Neural crest cell (in vitro differentiated cells): ENCODE data around the gene KCTD13. TPM values are rescaled to one million over a fixed set of nuclear protein-coding genes. Genes with fewer than 3 reads are reported as not detected.
"Not testable (repeated sequence)": the region's sequence is repeated elsewhere in the genome, so short reads cannot be mapped to it uniquely, and the experiment has no call there.

Source experiments
- DNase-seq: peaks from one replicate; pipeline ENCODE4 v3.0.0; 2021; ENCODE audit warnings: low read depth, mixed read lengths, low spot score
- H3K27ac Mint-ChIP-seq: one replicate; pipeline ENCODE4 v1.8.0; 2021; ENCODE audit warnings: mild to moderate bottlenecking, mixed read lengths; ENCODE audit not compliant: unreplicated experiment
- H3K27me3 Mint-ChIP-seq: 2 replicates; pipeline ENCODE4 v1.8.0; 2021; ENCODE audit warnings: low read depth, mild to moderate bottlenecking, mixed read lengths
- H3K36me3 Mint-ChIP-seq: 2 replicates; pipeline ENCODE4 v1.8.0; 2021; ENCODE audit warnings: low read depth, mild to moderate bottlenecking, mixed read lengths
- H3K4me1 Mint-ChIP-seq: 2 replicates; pipeline ENCODE4 v1.8.0; 2021; ENCODE audit warnings: mixed read lengths
- H3K4me3 Mint-ChIP-seq: one replicate; pipeline ENCODE4 v1.8.0; 2021; ENCODE audit warnings: mild to moderate bottlenecking, mixed read lengths
- H3K9me3 Mint-ChIP-seq: 2 replicates; pipeline ENCODE4 v1.8.0; 2021; ENCODE audit warnings: mixed read lengths
- total RNA-seq: library from RNA; stranded (reverse); gene quantifications from 2 replicates; pipeline ENCODE4 v1.2.1, GENCODE V29; 2021
- TF ChIP-seq, protein P1 (sequence below): fragments of 200-600 bp; sonication (generic); conservative IDR thresholded peaks from 2 replicates; pipeline ENCODE4 v1.5.0; 2021; ENCODE audit warnings: antibody characterized with exemption, mild to moderate bottlenecking

KCTD13 gene
- total RNA-seq, 1 donor from 2014 or later = 24.3 TPM

DNA sequence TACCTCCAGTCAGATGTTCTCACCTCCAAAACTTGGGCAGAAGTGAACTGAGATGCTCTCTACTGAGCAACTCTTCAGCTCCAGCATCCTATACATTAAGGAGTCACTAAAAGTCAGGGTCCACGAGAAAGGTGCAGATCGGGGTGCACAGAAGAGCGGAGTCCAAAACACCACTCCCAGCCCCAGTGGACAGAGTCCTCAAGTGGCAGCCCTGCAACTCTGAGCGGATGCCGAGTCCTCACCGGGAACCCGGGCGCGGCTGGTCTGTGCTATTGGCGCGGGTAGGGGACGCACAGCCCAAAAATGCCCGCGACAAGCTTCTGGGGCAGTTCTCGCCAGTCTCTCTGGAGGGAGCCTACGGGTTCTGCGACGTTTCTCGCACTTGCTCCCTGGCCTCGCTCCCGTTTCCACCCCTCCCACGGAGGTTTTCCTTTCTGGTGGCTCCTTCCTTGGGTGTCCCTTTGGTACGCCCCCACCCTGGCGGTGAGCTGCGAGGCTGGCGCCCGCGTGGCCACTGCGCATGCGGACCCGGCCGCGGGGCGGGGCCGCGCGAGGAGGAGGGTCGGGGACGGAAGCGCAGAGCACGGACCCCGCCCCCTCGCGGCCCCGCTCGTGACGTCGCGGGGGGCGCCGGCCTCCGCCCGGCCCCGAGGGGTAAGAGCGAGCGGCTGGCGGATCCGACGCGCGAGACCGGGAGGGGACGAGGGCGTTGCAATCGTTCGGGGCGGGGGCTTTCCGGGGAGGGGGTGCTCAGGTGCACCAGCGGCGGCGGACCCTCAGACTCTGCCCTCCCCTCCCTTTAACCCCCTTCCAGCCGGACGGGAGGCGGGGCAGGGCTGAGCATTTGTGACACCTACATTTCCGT lies 35.7 kb upstream of the KCTD13 start, which contains the start of gene TMEM219:
Gene TMEM219, plus strand, starts transcription at position 601 of the 865 bp plus-strand sequence. CDS start 1,065 bp downstream, outside the sequence.
- TF ChIP-seq, protein P1, sequence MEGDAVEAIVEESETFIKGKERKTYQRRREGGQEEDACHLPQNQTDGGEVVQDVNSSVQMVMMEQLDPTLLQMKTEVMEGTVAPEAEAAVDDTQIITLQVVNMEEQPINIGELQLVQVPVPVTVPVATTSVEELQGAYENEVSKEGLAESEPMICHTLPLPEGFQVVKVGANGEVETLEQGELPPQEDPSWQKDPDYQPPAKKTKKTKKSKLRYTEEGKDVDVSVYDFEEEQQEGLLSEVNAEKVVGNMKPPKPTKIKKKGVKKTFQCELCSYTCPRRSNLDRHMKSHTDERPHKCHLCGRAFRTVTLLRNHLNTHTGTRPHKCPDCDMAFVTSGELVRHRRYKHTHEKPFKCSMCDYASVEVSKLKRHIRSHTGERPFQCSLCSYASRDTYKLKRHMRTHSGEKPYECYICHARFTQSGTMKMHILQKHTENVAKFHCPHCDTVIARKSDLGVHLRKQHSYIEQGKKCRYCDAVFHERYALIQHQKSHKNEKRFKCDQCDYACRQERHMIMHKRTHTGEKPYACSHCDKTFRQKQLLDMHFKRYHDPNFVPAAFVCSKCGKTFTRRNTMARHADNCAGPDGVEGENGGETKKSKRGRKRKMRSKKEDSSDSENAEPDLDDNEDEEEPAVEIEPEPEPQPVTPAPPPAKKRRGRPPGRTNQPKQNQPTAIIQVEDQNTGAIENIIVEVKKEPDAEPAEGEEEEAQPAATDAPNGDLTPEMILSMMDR = peak; percentile 62
- H3K36me3 Mint-ChIP-seq = no peaks in the 10 kb centered on the region
- H3K27me3 Mint-ChIP-seq = no peaks in the 10 kb centered on the region
- DNase-seq = peak; percentile 87
- H3K9me3 Mint-ChIP-seq = no peaks in the 10 kb centered on the region
- peaks cover 25% of the 10 kb centered on the region for H3K4me1 Mint-ChIP-seq
- peak within 1 kb of the TSS; percentile 92 for H3K27ac Mint-ChIP-seq
- H3K4me3 Mint-ChIP-seq = peak within 1 kb of the TSS; percentile 93

GRCh38 chr16:29961127-29961478 lies 35.1 kb upstream of the KCTD13 start:
- no peak for DNase-seq
- Mint-ChIP-seq H3K4me1 (peaks cover 25% of the 10 kb centered on the region), H3K27me3 (no peaks in the 10 kb centered on the region), H3K4me3 (peak overlapping the region; percentile 86), H3K9me3 (no peaks in the 10 kb centered on the region), H3K36me3 (no peaks in the 10 kb centered on the region), H3K27ac (no peak overlapping the region)
- TF ChIP-seq, protein P1 = no peak

DNA sequence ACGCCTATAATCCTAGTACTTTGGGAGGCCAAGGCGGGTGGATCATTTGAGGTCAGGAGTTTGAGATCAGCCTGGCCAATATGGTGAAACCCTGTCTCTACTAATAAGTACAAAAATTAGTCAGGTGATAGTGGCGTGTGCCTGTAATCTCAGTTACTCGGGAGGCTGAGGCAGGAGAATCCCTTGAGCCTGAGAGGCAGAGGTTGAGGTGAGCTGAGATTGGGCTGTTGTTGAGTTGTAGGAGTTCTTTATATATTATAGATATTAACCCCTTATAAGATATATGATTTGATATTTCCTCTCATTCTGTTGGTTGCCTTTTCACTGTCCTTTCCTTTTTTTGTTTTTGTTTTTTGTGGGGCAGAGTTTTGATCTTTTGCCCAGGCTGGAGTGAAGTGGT lies 33.8 kb upstream of the KCTD13 start:
- H3K9me3 Mint-ChIP-seq, H3K36me3 Mint-ChIP-seq, DNase-seq, H3K27me3 Mint-ChIP-seq, H3K27ac Mint-ChIP-seq: not testable (repeated sequence)
- Mint-ChIP-seq H3K4me3 (peak overlapping the region; percentile 81), H3K4me1 (peaks cover 23% of the 10 kb centered on the region)

DNA sequence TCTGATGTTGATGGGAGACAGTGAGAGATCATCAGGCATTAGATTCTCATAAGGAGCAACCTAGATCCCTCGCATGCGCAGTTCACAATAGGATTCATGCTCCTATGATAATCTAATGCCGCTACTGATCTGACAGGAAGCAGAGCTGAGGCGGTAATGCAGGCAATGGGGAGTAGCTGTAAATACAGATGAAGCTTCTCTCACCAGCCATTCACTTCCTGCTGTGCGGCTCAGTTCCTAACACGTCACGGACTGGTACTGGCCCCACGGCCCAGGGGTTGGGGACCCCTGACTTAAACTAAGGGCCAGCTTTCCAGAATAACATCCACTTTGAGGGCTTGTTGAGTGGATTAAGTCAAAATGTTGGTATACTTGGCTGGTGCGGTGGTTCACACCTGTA lies 33.3 kb upstream of the KCTD13 start:
- DNase-seq = no peak
- H3K4me1 Mint-ChIP-seq = peaks cover 20% of the 10 kb centered on the region
- TF ChIP-seq, protein P1 = no peak
- H3K4me3 Mint-ChIP-seq = peak overlapping the region; percentile 47
- no peaks in the 10 kb centered on the region for H3K27me3 Mint-ChIP-seq
- H3K36me3 Mint-ChIP-seq = no peaks in the 10 kb centered on the region
- no peaks in the 10 kb centered on the region for H3K9me3 Mint-ChIP-seq
- H3K27ac Mint-ChIP-seq = no peak overlapping the region

DNA sequence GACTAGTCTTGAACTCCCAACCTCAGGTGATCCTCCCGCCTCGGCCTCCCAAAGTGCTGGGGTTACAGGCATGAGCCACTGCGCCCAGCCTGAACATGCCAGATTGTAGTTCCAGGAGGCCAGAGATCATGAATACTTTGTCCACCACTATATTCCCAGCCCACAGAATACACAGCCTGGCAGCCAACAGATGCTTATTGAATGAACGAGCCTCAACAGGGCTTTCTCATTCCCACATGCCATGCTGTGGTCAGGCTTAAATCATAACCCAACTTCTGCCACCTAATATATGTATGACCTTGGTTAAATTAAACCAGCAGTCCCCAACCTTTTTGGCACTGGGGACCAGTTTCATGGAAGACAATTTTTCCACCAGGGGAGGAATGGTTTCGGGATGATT lies 32.7 kb upstream of the KCTD13 start:
- Mint-ChIP-seq H3K4me1 (peaks cover 20% of the 10 kb centered on the region), H3K27ac (no peak overlapping the region), H3K36me3 (no peaks in the 10 kb centered on the region), H3K9me3 (no peaks in the 10 kb centered on the region), H3K4me3 (no peak overlapping the region), H3K27me3 (no peaks in the 10 kb centered on the region)
- no peak for DNase-seq
- TF ChIP-seq, protein P1 = no peak
